Erythroblast (primary cell): ENCODE results near the gene AGAP9.
"Not testable (repeated sequence)": the region's sequence is repeated elsewhere in the genome, so short reads cannot be mapped to it uniquely, and the experiment has no call there.

Experiments
- GATA1 ChIP-seq: IDR thresholded peaks from 2 replicates; pipeline ENCODE4 v1.6.1; 2011; ENCODE audit warnings: low read depth, mild to moderate bottlenecking, control low read depth, low read length, moderate library complexity
- POLR2A ChIP-seq: IDR thresholded peaks from 2 replicates; pipeline ENCODE4 v1.6.1; 2011; ENCODE audit warnings: mild to moderate bottlenecking, low read length

GRCh38 chr10:47553860-47554247 is 30.4 kb upstream of the AGAP9 start:
- not testable (repeated sequence) for TF ChIP-seq POLR2A, GATA1
